ENCODE results near the gene TTC22.
A peak's percentile ranks its signal among the peaks of the same experiment; 100 is the strongest.

The TTC22 gene

GRCh38 chr1:54811066-54811465, 9.9 kb upstream of the TTC22 start:
- no peak for DNase-seq (ENCODE audit: low read depth, low spot score)
- ChIA-PET CTCF (interaction anchor here (1.0 to 3.9 kb wide), 4 partner anchors 18 to 1363 kb away, joined by 3 to 22 read pairs (median 6); no protein-coding TSS in a partner anchor), POLR2A (no interaction called here)
- H3K4me3 ChIP-seq (ENCODE audit: low read depth, low read length), result no peak overlapping the region
- TF ChIP-seq CTCF (IDR thresholded peaks at IDR 0.05; ENCODE audit: insufficient read depth, low read length, missing control alignments), result no peak

- peak; percentile 92 for TF ChIP-seq CTCF (IDR thresholded peaks at IDR 0.05; ENCODE audit: insufficient read depth, low read length, missing control alignments)
- no peak overlapping the region for H3K4me3 ChIP-seq (ENCODE audit: low read depth, low read length)
- CTCF ChIA-PET, result interaction anchor here (0.6 to 3.9 kb wide), 19 partner anchors 8 to 1362 kb away, joined by 3 to 22 read pairs (median 4); no protein-coding TSS in a partner anchor
- DNase-seq (ENCODE audit: low read depth, low spot score), result no peak
- POLR2A ChIA-PET, result no interaction called here
These were observed 9.2 kb upstream of the TTC22 start for GRCh38 chr1:54810153-54810942.

- TF ChIP-seq CTCF (IDR thresholded peaks at IDR 0.05; ENCODE audit: insufficient read depth, low read length, missing control alignments), result no peak
- DNase-seq (ENCODE audit: low read depth, low spot score), result no peak
- ChIA-PET POLR2A (no interaction called here), CTCF (interaction anchor here (0.6 to 3.9 kb wide), 23 partner anchors 9 to 1323 kb away, joined by 3 to 22 read pairs (median 4); partner anchors contain the start of gene DHCR24)
- H3K4me3 ChIP-seq (ENCODE audit: low read depth, low read length), result no peak overlapping the region
These were observed 8.5 kb upstream of the TTC22 start for GRCh38 chr1:54809496-54810074.

GRCh38 chr1:54808443-54809207, 7.5 kb upstream of the TTC22 start:
- H3K4me3 ChIP-seq (ENCODE audit: low read depth, low read length), result no peak overlapping the region
- no peak for TF ChIP-seq CTCF (IDR thresholded peaks at IDR 0.05; ENCODE audit: insufficient read depth, low read length, missing control alignments)
- ChIA-PET CTCF (interaction anchor here (0.7 to 3.9 kb wide), 14 partner anchors 10 to 950 kb away, joined by 3 to 22 read pairs (median 4); partner anchors contain the start of gene DHCR24), POLR2A (no interaction called here)
- no peak for DNase-seq (ENCODE audit: low read depth, low spot score)

- no peak for TF ChIP-seq CTCF (IDR thresholded peaks at IDR 0.05; ENCODE audit: insufficient read depth, low read length, missing control alignments)
- DNase-seq (ENCODE audit: low read depth, low spot score), result no peak
- ChIA-PET CTCF (interaction anchor here (1.3 to 1.8 kb wide), 2 partner anchors 136 to 308 kb away, joined by 5 to 8 read pairs; no protein-coding TSS in a partner anchor), POLR2A (no interaction called here)
- no peak overlapping the region for H3K4me3 ChIP-seq (ENCODE audit: low read depth, low read length)
These were observed 6.6 kb upstream of the TTC22 start for GRCh38 chr1:54807756-54808155.

Measured in AG04449 (cell line).